ENCODE measurements around the gene ARHGAP26.

GRCh38 chr5:142892021-142892420 is 121.8 kb downstream of the ARHGAP26 start:
- TF ChIP-seq JUND (IDR thresholded peaks at IDR 0.05) (no peak), CTCF (IDR thresholded peaks at IDR 0.05; ENCODE audit: low read depth, low read length, missing input control) (no peak), GABPA (IDR thresholded peaks at IDR 0.05 in 1 of 2, conservative IDR thresholded peaks at IDR 0.05 in 1 of 2) (no peak), FOXA1 (IDR thresholded peaks at IDR 0.05) (no peak), NR2F2 (IDR thresholded peaks at IDR 0.05) (no peak), REST (IDR thresholded peaks at IDR 0.05) (no peak), HNF4G (IDR thresholded peaks at IDR 0.05) (no peak), SP1 (IDR thresholded peaks at IDR 0.05) (no peak), ATF3 (IDR thresholded peaks at IDR 0.05) (no peak), FOXA2 (IDR thresholded peaks at IDR 0.05) (no peak), TAF1 (conservative IDR thresholded peaks at IDR 0.05) (no peak), EGR1 (IDR thresholded peaks at IDR 0.05; ENCODE audit: low read depth in 2 of 2) (no peak), MAX (IDR thresholded peaks at IDR 0.05) (no peak)

Data from liver (tissue), 3 donors.